Astrocyte of the cerebellum (primary cell): Measurements from ENCODE around the gene LMAN2.

Experiments used
- DNase-seq: peaks from one replicate; pipeline ENCODE4 v3.0.0-alpha.2; 2011; ENCODE audit warnings: low read depth
- H3K4me3 ChIP-seq: 2 replicates; pipeline ENCODE4 v1.5.1; 2011; ENCODE audit warnings: mild to moderate bottlenecking, low read depth, low read length, moderate library complexity
- CTCF ChIP-seq: IDR thresholded peaks from 2 replicates; pipeline ENCODE4 v1.5.1; 2012; ENCODE audit warnings: low read length, low read depth, moderate library complexity, mild to moderate bottlenecking; ENCODE audit errors: missing control alignments
- in situ Hi-C: cut with HindIII; loops from 2 replicates; pipeline ENCODE4 v1.10.0; 2017; ENCODE audit warnings: low sequenced_read_pairs

Gene LMAN2

GRCh38 chr5:177297922-177298321 lies 53.5 kb downstream of the LMAN2 start:
- in situ Hi-C loops, result no loop called here
- DNase-seq, result no peak
- H3K4me3 ChIP-seq, result no peak overlapping the region
- TF ChIP-seq CTCF, result no peak

- no peak for TF ChIP-seq CTCF
- H3K4me3 ChIP-seq, result no peak overlapping the region
- no peak for DNase-seq
- in situ Hi-C loops, result no loop called here
These were observed 54.9 kb downstream of the LMAN2 start for GRCh38 chr5:177296581-177296980.

GRCh38 chr5:177295924-177296323 lies 55.5 kb downstream of the LMAN2 start:
- no peak for TF ChIP-seq CTCF
- DNase-seq, result no peak
- in situ Hi-C loops, result no loop called here
- no peak overlapping the region for H3K4me3 ChIP-seq

GRCh38 chr5:177294632-177295031 lies 56.8 kb downstream of the LMAN2 start:
- in situ Hi-C loops, result no loop called here
- no peak overlapping the region for H3K4me3 ChIP-seq
- TF ChIP-seq CTCF, result no peak

GRCh38 chr5:177293819-177294581 lies 57.5 kb downstream of the LMAN2 start:
- in situ Hi-C loops, result no loop called here
- DNase-seq, result no peak
- no peak overlapping the region for H3K4me3 ChIP-seq
- no peak for TF ChIP-seq CTCF

More at GRCh38 chr5:177294632-177295031, 56.8 kb downstream of the LMAN2 start:
- no peak for DNase-seq

- no peak for TF ChIP-seq CTCF
- H3K4me3 ChIP-seq, result no peak overlapping the region
- in situ Hi-C loops, result no loop called here
- no peak for DNase-seq
These were observed 59.7 kb downstream of the LMAN2 start for GRCh38 chr5:177291735-177292134.
